NCI-H2227 (cell line): ENCODE data around the gene NCKAP5.

Source experiments
- DNase-seq: peaks from one replicate; lab custom pipeline; 2025; ENCODE audit not compliant: unreplicated experiment; lab: John Stamatoyannopoulos, UW

Gene NCKAP5

DNA sequence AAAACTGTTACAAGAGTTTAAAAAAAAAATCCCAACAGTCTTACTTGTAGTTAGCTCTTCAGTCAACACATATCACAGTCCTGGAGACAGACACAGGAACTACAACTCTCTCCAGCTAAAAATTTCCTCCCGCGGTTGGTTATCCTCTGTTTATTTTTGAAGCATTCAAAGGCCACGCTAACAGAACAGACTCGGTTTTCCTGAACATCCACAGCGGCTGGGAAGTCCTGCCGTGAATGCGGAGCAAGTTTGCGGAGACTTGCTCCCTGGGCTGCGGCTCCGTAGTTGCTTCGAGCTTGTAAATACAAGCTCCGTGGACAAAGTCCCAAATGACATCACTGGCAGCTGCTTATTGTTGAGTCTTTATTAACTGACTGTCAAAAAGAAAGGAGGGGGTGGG, at the start of gene NCKAP5:
TSS of gene NCKAP5 (minus strand) at position 292 of the 400 bp plus-strand sequence. CDS start 50,937 bp downstream, outside the sequence.
- peak; percentile 26 for DNase-seq

DNA sequence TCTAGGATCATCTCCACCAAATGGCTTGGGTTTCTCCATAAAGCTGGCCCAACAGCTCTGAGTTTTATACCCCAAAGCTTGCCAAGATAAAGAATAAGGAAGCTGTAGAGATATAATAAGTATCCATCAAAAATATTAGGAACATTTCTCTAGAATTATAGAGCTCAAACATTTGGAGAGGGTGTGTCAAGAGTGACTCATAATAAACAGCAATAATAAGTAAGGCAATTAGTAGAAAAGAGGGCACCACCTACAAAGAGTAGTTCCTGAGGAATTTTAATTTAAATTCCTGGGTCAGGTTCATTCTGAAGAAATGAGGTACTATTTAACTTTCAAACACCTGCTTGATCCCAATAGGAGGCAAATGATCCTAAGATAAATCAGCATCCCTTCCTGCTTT, 41.4 kb upstream of the NCKAP5 start:
- DNase-seq, result no peak

GRCh38 chr2:133608291-133608690, 40.0 kb upstream of the NCKAP5 start:
- no peak for DNase-seq

DNA sequence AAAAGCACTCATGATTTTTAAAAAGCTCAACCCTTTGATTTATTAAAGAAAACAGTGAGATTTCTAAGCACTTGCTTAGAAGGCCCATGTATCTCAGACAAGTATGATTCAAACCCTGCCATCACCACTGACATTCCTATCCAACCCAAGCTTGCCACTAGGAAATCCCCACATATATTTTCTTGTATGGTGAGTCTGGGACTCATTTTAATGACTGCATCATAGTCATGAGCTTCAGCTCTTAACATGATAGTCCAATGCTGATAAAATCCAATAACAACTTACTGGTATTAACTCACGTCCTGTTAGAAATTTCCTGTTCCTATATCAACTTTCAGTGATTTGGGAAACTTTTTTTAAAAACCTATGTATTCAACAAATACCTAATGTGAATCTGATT, 39.4 kb upstream of the NCKAP5 start:
- DNase-seq, result no peak

GRCh38 chr2:133606616-133607015, 38.4 kb upstream of the NCKAP5 start:
- no peak for DNase-seq

GRCh38 chr2:133605766-133606137, 37.5 kb upstream of the NCKAP5 start:
- no peak for DNase-seq

DNA sequence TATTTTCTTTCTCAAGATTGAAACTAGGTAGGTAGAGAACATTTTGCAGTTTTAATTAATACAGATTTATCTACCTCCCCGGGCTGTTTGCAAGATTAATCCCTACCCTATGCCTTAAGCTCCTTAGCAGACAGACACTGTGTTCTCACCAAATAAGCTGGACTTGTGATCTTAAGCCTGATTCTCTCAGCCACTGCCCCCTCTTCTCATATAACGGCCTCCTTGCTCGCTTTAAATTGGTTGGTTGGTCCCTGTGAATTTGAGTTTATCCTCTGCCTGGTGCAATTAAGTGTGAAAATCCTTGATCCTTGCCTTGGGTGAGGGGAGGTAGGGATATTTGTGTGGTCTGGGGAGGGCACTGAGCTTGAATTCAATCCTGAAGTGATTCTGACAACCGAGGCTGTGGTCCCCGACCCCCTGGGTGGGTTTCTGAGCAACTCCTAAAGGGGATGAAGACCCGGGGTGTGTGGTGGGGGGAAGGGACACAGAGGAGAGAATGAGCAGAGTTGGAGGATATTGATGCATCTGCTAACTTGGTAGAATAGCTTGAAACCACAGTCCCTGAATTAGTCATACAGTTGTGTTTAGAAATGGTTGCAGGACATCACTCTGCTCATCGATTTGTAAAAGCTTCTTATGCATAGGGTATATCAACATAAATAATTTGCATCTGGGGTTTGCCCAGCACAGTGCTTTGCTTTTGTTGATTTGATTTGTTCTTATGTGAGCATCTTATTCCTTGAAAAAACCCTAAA, 36.9 kb upstream of the NCKAP5 start:
- DNase-seq, result no peak

DNA sequence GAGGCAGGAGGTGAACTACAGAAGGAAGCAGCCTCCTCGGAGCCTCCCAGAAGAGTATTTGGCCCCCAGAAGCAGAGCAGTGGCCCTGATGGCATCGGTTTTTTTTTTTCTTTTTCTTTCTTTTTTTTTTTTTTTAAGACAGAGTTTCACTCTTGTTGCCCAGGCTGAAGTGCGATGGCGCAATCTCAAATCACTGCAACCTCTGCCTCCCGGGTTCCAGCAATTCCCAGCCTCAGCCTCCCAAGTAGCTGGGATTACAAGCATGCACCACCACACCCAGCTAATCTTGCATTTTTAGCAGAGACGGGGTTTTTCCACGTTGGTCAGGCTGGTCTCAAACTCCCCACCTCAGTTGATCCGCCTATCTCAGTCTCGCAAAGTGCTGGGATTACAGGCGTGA, 34.8 kb upstream of the NCKAP5 start:
- DNase-seq, result no peak

DNA sequence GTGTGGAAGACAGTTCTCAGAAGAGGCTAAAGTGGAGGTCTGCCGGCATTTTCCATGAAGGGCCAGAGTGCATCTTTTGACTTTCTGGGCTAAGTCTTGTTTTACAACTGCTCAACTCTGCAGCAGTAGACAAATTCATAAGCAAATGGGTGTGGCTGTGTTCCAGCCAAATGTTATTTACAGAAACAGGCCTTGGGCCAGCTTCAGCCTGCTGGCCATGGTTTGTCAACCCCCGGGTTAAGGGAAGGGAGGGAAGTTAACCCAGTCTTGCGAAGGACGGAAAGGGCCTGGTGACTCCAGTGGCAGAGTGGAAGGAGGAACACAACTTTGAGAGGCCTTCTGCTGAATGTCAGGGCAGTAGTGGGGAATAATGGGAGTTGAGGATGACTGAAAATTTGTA, 34.3 kb upstream of the NCKAP5 start:
- DNase-seq, result no peak

- DNase-seq, result no peak
These were observed 32.1 kb upstream of the NCKAP5 start for GRCh38 chr2:133600266-133600928.

- no peak for DNase-seq
These were observed 31.5 kb upstream of the NCKAP5 start for GRCh38 chr2:133599811-133600210.

DNA sequence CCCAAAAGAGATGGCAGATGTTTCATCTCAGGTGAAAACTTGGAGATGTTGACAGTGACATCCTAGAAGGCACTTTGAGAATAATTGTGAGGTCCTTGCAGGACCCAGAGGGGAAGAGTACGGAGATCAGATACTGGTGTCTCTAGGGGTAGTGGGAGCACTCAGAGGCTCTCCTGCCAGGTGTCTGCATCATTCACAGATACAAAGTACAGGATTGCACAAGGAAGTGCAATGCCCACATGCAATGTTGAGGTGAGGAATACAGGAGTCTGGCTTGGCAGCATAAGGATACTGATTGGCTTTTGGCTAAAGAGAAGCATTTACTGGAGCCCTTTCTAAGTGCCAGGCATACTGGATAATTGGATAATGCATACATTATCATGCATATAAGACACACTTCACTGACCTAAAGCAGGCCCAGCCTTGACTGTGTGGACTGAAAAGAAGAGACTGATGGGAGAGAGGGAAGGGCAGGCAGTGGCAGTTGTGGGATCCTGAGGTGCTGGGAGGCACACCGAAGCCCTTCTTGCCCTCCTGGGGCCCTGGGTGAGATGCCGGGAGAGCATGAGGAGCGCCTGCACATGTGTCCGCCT, 31.0 kb upstream of the NCKAP5 start:
- no peak for DNase-seq

GRCh38 chr2:133598769-133599168, 30.5 kb upstream of the NCKAP5 start:
- no peak for DNase-seq

DNA sequence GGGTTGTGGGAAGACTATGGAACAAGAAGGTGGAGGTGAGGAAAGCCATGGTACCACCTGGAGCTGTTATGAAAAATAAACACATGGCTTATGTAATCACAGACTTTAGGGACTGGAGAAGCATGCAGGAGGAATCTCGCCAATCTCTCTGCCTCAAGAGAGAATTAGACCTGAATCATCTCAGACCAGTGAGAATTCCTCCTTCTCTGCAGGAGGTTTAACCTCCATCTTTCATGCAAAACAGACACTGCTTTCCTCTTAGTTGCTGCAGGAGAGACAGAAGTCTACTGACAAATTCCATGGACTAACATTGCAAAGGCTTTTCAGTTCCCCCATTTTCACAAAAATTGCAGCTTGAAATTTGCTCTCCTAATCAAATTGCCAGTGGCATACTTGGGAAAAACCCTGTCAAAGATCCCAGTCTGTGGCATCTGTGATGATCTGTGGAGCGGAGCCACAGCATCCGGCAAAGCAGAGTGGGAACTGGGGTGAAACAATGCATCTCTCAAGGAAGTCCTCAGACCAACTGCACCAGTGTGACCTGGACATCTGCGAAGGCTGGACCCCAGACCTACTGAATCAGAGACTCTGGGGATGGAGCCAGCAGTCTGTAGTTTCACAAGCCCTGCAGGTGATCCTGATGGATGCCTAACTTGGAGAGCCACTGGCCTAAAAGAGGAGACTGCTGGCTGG, 28.6 kb upstream of the NCKAP5 start:
- DNase-seq, result no peak

DNA sequence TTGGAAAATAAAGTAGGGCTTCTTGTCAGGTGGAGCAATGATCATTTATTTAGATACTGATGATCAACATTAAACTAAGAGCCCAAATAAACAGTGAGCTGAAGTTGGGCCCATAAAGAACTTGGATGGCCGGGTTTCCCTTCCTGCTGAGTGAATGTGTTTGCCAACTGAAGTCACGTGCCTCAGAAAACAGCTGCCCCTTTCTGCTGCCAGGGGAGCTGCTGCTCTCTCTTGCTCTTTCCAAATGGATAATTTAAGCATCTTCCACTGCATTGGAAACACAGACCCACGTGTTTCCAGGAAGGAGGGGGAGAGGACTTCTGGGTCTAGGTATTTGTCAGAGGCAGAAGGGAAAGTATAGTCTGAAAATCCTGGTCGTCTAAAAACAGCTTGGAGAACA, 22.9 kb upstream of the NCKAP5 start:
- DNase-seq, result peak; percentile 69

GRCh38 chr2:133589456-133589855, 21.2 kb upstream of the NCKAP5 start:
- DNase-seq, result no peak

DNA sequence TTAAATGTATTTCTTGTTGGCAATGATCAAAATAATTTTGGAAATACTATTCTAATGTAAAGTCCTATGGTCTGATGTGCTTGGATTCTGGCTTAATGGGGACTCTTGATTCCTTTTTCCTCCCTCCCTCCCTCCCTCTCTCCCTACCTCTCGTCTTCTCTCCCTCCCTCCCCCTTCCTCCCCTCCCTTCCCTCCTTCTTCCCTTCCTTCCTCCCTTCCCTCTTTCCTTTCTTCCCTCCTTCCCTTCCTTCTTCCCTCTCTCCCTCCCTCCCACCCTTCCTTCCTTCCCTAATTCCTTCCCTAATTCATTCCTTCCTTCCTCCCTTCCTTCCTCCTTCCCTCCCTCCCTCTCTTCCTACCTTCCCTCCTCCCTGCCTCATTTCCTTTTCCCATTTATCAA, 19.9 kb upstream of the NCKAP5 start:
- no peak for DNase-seq

DNA sequence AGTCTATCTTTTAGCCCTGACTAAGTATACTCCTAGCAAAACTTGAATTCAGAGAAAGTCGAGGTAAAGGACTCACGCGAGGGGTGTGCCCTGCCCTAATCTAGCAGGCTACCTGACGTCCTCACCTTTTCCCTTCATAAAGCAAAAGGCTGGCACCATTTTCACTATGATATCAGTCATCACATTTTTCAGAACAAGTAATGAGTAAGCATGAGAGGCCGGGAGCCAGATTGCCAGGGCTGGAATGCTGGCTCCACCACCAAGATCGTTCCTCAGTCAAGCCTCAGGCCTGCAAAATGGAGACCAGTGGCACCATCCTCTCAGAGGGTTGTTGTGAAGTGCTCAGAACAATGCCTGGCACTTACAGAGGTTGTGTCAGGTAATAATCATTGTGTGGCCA, 18.7 kb upstream of the NCKAP5 start:
- DNase-seq, result no peak

DNA sequence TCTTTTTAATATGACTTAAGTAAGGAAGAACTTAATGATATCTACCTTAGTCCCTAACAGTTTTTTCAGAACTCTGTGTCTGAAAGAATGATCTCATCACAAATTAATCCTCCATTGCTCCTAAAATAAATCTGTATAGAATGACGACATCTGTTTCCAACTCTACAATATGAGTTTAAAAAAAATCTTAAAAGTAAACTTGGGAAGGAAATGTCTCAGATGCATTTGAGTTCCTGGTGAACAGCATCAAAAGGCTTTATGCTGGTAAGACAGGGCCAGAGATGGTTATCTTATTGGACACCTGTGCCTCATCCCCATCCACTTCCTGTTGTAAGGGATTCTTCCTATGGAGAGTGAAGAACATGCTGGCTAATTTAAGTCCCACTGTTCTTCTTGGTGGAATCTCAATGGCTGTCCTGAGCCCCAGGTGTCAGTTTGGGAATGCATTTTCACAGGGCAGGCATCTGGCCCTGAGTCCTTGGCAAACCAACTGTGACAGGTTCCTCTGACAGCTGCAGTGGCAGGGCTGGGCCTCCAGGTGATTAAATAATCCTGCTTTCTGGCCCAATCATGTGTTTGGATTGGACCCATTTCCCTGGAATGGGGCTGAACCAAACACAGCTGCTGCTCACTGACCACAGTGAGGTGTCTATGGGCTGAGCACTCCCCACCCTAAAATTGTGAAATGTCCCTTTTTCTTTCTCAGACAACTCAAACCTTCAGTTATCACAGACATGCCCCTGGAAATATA, 12.9 kb upstream of the NCKAP5 start:
- no peak for DNase-seq

DNA sequence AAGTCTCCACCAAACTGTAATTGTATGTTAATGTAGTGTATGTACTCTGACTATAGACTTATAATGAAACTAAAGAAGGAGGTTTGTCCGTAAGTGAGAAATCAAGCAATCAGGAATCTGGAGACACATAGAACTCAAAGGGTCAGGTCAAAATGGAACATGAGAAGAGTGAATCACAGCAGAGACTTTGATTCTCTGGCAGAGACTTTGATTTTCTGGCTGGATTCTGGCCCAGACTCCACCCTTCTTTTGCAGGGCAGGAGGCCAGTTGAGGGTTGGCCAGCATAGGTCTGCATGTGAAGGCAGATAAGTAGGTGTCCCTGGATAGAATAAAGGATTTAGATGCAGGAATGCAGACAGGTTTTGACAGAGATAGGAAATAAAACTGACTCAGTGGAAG, 11.0 kb upstream of the NCKAP5 start:
- DNase-seq, result no peak

GRCh38 chr2:133576714-133577113, 8.5 kb upstream of the NCKAP5 start:
- no peak for DNase-seq
